ENCODE measurements around the gene PLEKHN1. TPM values are rescaled to one million over a fixed set of nuclear protein-coding genes. Genes with fewer than 3 reads are reported as not detected.

PLEKHN1 gene
- total RNA-seq, 6 donors from 2014 or later: 1.1 to 11.5 (median 1.6) TPM

DNA sequence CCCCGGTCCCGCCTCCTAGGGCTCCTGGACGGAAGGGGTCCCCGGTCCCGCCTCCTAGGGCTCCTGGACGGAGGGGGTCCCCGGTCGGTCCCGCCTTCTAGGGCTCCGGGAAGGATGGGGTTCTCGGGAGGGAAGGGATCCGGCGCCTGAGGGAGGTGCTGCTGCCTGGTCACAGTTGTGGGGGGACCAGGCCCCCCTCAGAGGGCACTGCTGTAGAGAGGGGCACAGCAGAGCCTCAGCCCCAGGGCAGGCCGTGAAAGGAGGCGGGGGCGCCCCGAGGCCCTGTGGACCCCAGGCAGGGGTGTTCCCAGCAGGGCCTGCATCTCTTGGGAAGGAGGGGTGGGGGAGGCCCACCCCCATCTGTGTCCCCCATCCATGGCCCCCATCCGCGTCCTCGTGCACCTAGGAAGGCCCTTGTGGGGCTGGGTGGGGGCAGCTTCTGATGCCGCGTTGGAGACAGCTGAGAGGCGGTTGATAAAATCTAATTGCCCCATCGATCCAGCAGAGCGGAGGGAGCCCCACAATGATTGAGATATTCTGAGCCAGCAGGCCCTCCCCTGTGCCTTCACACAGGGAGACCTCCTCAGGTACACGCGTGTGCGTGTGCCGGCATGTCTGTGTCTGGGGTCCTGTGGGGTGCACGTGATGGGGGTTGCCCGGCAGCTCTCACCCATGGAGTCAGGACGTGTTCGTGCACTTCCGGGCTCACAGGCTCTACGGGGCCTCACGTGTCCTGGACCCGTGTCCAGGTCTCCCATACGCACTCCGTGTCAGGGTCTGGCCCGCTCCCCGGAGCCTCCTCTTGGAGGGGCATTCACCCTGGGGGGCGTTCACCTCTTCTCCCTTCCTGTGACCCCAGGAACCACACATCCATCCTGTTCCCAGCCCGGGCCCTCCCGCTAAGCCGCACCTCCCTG lies 29.7 kb upstream of the PLEKHN1 start:
- Histone ChIP-seq H3K27ac (no peak overlapping the region), H3K4me3 (no peak overlapping the region), H3K4me1 (peaks cover 24 to 39% (median 35%) of the 10 kb centered on the region in 4 donors), H3K36me3 (no peaks in the 10 kb centered on the region), H3K27me3 (peaks cover 2 to 45% (median 29%) of the 10 kb centered on the region in 4 donors), H3K9me3 (no peaks in the 10 kb centered on the region)
- DNase-seq (peak in 1 of 2 donors; percentile 76), ATAC-seq (ENCODE audit: low FRiP score in 2 of 2) (no peak)
- no peak for TF ChIP-seq EP300 (IDR thresholded peaks at IDR 0.05)
- TF ChIP-seq, protein P1, sequence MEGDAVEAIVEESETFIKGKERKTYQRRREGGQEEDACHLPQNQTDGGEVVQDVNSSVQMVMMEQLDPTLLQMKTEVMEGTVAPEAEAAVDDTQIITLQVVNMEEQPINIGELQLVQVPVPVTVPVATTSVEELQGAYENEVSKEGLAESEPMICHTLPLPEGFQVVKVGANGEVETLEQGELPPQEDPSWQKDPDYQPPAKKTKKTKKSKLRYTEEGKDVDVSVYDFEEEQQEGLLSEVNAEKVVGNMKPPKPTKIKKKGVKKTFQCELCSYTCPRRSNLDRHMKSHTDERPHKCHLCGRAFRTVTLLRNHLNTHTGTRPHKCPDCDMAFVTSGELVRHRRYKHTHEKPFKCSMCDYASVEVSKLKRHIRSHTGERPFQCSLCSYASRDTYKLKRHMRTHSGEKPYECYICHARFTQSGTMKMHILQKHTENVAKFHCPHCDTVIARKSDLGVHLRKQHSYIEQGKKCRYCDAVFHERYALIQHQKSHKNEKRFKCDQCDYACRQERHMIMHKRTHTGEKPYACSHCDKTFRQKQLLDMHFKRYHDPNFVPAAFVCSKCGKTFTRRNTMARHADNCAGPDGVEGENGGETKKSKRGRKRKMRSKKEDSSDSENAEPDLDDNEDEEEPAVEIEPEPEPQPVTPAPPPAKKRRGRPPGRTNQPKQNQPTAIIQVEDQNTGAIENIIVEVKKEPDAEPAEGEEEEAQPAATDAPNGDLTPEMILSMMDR (IDR thresholded peaks at IDR 0.05): no peak
- TF ChIP-seq POLR2A (IDR thresholded peaks at IDR 0.05): no peak
- no peak for TF ChIP-seq POLR2AphosphoS5 (IDR thresholded peaks at IDR 0.05)
- WGBS, 2 donors: 78 to 85% methylated on average over 15 to 37 of the region's 45 CpGs

DNA sequence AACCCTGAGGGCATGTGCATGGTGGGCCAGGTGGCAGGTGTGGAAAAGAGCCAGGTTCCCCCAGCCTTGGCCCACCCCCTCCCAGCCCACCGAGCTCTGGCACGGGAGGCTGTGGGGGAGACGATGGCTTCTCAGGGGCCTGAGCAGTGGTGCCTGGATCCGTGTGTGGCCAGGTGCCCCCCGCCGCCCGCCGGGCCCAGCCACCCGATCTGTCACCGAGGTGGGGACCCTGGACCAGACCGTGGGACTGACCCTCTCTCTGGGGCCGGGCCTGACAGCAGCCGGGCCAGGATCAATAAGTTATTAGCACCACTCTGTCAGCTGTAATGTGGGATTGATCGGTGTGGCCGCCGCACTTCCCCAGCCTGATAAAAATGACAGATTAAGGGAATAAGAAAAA lies 28.8 kb upstream of the PLEKHN1 start:
- Histone ChIP-seq H3K36me3 (no peaks in the 10 kb centered on the region), H3K4me3 (no peak overlapping the region), H3K27ac (no peak overlapping the region), H3K9me3 (no peaks in the 10 kb centered on the region), H3K4me1 (peaks cover 33 to 48% (median 44%) of the 10 kb centered on the region in 4 donors), H3K27me3 (peaks cover 4 to 54% (median 39%) of the 10 kb centered on the region in 4 donors)
- 72 to 96% methylated on average over 3 to 11 of the region's 16 CpGs for WGBS, 2 donors
- DNase-seq: peak in 1 of 2 donors; percentile 83
- no peak for ATAC-seq (ENCODE audit: low FRiP score in 2 of 2)
- TF ChIP-seq, protein P1 (IDR thresholded peaks at IDR 0.05): no peak
- TF ChIP-seq POLR2AphosphoS5 (IDR thresholded peaks at IDR 0.05) (no peak), EP300 (IDR thresholded peaks at IDR 0.05) (no peak), POLR2A (IDR thresholded peaks at IDR 0.05) (no peak)

- peak in 1 of 2 donors; percentile 51 for ATAC-seq (ENCODE audit: low FRiP score in 2 of 2)
- TF ChIP-seq, protein P1 (IDR thresholded peaks at IDR 0.05): peak in 5 of 6 experiments; percentile 16 to 59 (median 55)
- no peak for TF ChIP-seq POLR2AphosphoS5 (IDR thresholded peaks at IDR 0.05)
- Histone ChIP-seq H3K36me3 (no peaks in the 10 kb centered on the region), H3K27ac (no peak overlapping the region), H3K4me1 (peaks cover 38 to 51% (median 47%) of the 10 kb centered on the region in 4 donors), H3K27me3 (peaks cover 6 to 61% (median 43%) of the 10 kb centered on the region in 4 donors), H3K9me3 (no peaks in the 10 kb centered on the region), H3K4me3 (no peak overlapping the region)
- WGBS, 2 donors: 72 to 92% methylated on average over 5 to 15 of the region's 15 CpGs
- DNase-seq: peak; percentile 51 to 81
Measured at GRCh38 chr1:938088-938683, 28.1 kb upstream of the PLEKHN1 start.

- peak in 1 of 2 donors; percentile 69 for DNase-seq
- peaks cover 6 to 63% (median 43%) of the 10 kb centered on the region in 4 donors for H3K27me3 ChIP-seq
Measured at GRCh38 chr1:938711-939489, 27.4 kb upstream of the PLEKHN1 start.

More at GRCh38 chr1:938711-939489, 27.4 kb upstream of the PLEKHN1 start:
- no peak for ATAC-seq (ENCODE audit: low FRiP score in 2 of 2)
- no peaks in the 10 kb centered on the region for H3K36me3 ChIP-seq
- H3K9me3 ChIP-seq: no peaks in the 10 kb centered on the region
- peaks cover 38 to 47% (median 45%) of the 10 kb centered on the region in 4 donors for H3K4me1 ChIP-seq
- 73 to 87% methylated on average over 6 to 30 of the region's 30 CpGs for WGBS, 2 donors
- no peak overlapping the region for H3K4me3 ChIP-seq
- TF ChIP-seq EP300 (IDR thresholded peaks at IDR 0.05) (no peak), POLR2AphosphoS5 (IDR thresholded peaks at IDR 0.05) (no peak), POLR2A (IDR thresholded peaks at IDR 0.05) (no peak)
- TF ChIP-seq, protein P1 (IDR thresholded peaks at IDR 0.05): no peak
- H3K27ac ChIP-seq: no peak overlapping the region
